GM21786 (cell line): Measurements from ENCODE around the gene CITED4.
A peak's percentile ranks its signal among the peaks of the same experiment; 100 is the strongest.
"Not testable (repeated sequence)": the region's sequence is repeated elsewhere in the genome, so short reads cannot be mapped to it uniquely, and the experiment has no call there.

ENCODE experiments used
- ATAC-seq: cut with Tn5 transposase; IDR thresholded peaks from one replicate; pipeline ENCODE4 v1.9.1; 2021; ENCODE audit not compliant: unreplicated experiment

Gene CITED4

GRCh38 chr1:40862008-40862863 is at the start of gene CITED4:
CITED4 (minus strand) TSS chr1:40862363; CDS start chr1:40862127, 236 bp downstream.
- peak; percentile 92 for ATAC-seq

- ATAC-seq: no peak
Measured at GRCh38 chr1:40911105-40911504, 48.9 kb upstream of the CITED4 start.

GRCh38 chr1:40909281-40909680 is 47.1 kb upstream of the CITED4 start:
- ATAC-seq: no peak

GRCh38 chr1:40908350-40908749 is 46.2 kb upstream of the CITED4 start:
- no peak for ATAC-seq

GRCh38 chr1:40907899-40908298 is 45.7 kb upstream of the CITED4 start:
- ATAC-seq: no peak

DNA sequence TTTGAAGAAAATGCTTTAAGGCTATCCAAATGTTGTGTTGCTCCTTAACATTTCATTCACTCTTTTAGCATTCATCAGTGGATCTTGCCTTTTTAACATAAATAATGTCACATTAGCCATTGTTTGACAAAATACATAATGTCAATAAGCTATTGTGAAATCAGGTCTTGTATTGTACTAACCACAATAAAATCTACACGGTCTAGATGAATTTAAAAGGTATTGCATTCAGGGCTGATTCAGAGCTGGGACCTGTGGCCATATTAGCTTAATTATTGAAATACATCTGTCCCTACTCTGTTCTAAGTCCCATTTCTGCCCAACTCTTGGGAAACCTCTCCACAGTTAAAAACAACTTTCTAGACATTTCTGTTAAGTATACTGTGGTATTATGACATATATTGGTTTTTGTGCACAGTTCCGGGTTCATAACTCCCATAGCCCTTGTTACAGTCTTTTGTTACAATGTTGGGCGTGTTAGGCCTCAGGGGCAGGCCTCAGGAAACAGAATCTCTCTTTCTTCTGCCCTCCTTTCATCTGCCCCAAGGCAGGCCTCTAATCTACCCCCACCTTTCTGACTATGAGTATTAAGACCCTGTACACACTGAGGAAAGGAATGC is 44.7 kb upstream of the CITED4 start:
- no peak for ATAC-seq

GRCh38 chr1:40905061-40905460 is 42.9 kb upstream of the CITED4 start:
- no peak for ATAC-seq

DNA sequence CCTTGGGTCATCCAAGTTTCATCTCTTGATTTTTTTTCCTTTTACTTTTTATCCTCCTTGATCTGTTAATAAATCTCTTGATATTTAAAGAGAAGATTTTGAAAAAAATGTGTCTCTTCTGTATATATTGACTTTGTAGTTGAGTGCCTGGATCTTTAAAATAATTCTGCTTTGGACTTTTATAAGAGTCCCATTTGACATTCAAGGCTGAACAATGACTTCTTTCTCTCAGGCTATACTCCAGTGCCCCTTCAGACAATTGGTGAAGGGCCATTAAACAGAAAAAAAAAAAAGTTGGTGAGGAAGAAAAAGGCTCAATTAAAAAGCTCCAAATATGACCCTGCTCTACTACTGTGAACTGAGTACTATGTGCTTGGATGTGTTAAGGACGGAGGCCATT is 40.9 kb upstream of the CITED4 start:
- ATAC-seq: no peak

DNA sequence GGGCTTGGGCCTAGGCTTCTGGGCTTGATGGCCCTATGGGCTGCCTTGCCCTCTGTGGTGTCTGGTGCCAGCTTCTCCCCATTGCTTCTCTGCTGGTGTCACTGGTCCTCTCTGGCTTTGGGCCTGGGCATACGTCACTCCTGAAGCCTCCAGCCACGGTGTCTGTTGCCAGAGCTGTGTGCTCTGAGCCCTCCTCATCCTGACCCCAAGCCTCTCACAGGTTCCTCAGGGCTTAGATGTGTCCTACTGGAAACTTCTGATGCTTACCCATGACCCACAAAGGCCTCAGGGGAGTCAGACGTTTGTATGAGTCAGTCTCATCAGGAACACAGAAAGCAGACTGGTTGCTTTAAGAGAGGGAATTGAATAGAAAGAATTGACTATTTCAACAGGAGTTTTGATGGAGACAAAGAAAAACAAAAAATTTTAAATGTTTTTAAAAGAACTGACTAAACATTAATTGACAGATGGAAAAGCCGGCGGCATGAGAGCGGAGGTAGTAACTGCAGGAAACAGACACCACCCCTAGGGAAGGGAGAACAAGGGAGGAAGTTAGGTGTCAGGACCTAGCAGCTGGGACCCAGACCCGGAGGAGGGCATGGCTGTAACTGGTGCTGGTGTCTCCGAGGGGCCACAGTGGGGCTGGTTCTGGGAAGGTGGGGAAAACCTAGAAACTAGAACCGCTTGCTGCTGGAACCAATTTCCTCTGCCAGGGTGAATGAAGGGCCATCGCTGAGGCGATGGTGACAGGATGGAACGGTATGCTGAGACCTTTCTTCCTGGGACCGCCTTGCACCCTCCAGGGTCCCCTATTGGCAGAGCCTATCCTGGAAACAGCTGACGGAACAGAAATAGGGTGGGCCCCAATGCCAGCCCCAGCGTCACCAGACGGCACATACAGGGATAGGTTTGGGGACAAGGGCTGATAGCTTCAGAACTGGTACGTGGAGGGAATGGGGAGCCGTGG is 40.0 kb upstream of the CITED4 start:
- ATAC-seq: no peak

DNA sequence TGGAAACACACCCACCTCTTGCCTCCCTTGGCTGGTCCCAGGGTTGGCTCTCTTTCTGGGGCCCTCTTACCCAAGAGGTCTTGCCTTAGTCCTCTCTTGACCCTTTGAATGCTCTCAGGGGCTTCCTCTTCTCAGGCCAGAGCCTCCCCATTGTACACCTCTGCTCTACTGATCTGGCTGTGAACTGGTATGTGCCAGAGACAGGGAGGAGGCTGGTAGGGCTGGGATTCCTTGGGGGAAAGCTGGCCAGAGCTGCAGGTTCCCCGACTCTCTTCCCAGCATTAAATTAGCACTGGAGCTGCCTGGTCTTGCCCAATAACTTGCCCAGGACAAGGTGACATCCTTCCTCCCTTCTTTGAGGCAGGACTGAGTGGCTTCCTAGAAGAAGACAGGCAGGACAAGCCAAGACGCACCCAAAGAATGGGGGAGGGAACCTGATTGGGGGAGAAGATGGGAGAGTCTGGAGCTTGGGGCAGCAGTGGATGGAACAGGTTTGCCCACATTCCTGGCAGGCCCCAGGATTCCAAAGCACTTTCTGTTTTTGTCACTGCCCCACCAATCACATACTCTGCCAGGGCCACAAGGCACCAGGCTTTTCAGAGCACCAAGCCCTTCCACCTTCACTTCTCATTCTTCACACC is 37.2 kb upstream of the CITED4 start:
- no peak for ATAC-seq

DNA sequence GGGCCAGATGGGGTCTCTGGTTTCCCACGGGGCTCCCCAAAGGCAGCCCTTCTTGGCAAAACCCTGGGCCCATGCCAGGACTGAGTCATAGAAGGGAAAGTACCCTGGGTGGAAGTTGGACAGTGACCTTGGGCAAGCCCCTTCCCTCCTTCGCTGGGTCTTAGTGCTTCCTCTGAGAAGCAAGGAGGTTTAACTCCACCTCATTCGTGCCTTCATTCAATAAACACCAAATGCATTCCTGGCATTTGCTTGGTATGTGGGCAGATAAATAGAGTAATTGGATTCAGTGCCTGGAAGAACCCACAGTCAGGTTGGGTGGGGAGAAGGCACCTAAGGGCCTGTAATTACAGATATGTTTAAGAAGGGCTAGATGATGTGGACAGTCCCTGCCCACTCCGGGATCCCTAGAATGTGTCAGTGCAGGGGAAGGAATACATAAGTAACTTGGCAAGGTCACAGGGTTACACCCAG is 36.3 kb upstream of the CITED4 start:
- no peak for ATAC-seq

DNA sequence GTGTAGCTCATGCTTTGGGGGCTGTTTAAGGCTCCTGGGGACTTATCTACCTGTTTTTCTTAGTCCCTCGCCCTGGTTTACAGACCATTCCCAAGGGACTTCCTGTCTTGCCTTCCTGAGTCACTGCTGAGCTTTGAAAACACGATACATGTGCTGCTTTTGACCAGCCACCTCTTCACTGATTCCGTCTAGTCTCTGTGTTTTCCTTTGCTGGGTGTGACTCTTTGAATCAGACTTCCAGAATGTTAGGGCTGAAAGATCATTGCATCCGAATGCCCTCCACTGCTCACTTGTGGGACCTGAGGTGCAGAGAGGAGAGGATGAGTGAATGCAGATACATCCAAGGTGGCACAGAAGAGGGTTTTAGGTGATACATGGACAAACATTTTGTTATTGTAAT is 35.4 kb upstream of the CITED4 start:
- no peak for ATAC-seq

DNA sequence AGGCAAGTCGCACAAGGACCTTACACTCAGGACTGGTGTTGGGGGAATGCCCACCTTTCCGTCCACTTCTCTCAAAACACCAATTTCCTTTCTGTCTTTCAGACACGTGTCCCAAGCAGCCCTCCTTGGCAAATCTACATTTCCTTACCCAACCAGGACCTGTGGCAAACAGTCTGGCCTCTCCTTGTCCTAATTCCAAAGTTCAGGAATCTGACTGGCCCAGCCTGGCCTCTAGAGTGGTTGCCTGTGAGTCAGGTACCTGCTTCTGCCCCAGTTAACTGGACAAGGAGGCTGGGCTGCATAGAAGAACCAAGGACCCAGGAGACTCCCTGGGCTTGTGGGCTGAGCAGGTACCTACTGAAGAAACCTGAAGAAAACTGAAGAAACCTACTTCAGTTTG is 34.3 kb upstream of the CITED4 start:
- ATAC-seq: no peak

- ATAC-seq: no peak
Measured at GRCh38 chr1:40895601-40896000, 33.4 kb upstream of the CITED4 start.

GRCh38 chr1:40894858-40895257 is 32.7 kb upstream of the CITED4 start:
- not testable (repeated sequence) for ATAC-seq

DNA sequence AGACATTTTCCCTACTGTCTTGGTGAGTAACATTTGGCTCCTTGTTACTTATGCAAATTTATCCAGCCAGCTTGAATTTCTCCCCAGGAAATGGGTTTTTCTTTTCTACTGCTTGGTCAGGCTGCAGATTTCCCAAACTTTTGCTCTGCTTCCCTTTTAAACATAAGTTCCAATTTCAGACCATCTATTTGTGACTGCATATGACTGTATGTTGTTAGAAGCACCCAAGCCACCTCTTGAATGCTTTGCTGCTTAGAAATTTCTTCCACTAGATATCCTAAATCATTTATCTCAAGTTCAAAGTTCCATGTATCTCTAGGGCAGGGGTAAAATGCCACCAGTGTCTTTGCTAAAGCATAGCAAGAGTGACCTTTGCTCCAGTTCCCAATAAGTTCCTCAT is 32.3 kb upstream of the CITED4 start:
- no peak for ATAC-seq

- no peak for ATAC-seq
Measured at GRCh38 chr1:40893946-40894345, 31.8 kb upstream of the CITED4 start.

DNA sequence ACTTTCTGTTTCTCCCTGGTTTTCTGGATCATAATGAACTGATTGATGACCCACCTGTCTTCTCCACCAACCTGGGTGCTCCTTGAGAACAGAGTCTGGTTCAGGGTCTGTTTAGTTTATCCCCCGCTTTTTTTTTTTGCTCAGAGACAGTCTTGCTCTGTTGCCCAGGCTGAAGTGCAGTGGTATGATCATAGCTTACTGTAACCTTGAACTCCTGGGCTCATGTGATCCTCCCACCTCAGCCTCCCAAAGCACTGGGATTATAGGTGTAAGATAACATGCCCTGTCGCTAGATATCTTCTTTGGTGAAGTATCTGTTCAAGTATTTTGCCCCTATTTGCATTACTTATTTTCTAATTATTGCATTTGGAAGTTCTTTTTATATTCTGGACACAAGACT is 30.2 kb upstream of the CITED4 start:
- ATAC-seq: no peak

- no peak for ATAC-seq
Measured at GRCh38 chr1:40890771-40891170, 28.6 kb upstream of the CITED4 start.

DNA sequence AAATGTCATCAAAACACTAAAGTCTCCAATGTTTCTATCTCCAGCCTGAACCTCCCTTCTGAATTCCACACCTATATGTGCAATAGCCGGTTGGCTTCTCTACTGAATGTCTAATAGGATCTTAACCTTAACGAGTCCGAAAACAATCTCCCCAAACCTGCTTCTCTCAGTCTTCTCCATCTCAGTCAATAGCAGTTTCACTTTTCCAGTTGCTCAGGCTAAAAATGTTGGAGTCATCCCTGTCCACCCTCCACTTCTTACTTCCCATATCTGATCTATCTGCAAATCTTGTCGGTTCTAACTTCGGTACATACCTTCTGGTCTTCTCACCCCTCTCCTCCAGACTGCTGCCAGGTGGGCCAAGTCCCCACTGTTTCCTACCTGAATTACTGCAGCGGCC is 25.5 kb upstream of the CITED4 start:
- no peak for ATAC-seq

DNA sequence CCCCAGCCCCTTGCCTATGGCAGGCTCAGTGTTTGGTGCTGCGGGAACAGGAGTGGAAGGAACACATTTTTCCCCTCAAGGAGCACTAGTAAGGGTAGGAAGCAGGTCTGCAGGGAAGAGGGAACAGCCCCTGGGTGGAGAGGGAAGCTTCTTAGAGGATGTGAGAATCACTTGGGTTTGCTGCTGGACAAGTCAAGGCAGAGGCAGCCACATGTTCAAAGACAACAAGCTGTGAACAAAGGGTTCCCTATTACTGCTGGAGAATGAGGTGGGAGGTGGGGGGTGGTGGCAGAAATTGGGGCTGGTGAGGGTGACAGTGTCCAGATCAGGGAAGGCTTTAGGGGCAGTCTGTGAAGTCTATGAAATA is 24.8 kb upstream of the CITED4 start:
- ATAC-seq: no peak
